Mucosa of rectum (tissue), 2 donors: ENCODE measurements around the gene GRK1.

Source experiments
- H3K27ac ChIP-seq, 2 donors: one replicate each; pipeline ENCODE4 v1.7.0; 2013; ENCODE audit warnings: inconsistent platforms in 2 of 2, low read depth in 2 of 2, low read length in 2 of 2
- H3K27me3 ChIP-seq, 2 donors: one replicate each; pipeline ENCODE4 v1.7.0; 2013; ENCODE audit warnings: low read length in 2 of 2; ENCODE audit not compliant: control insufficient read depth in 2 of 2, insufficient read depth in 2 of 2
- H3K36me3 ChIP-seq, 2 donors: one replicate each; pipeline ENCODE4 v1.7.0; 2013; ENCODE audit warnings: low read length in 2 of 2; ENCODE audit not compliant: control insufficient read depth in 2 of 2, insufficient read depth in 2 of 2
- H3K4me1 ChIP-seq, 2 donors: one replicate each; pipeline ENCODE4 v1.7.0; 2013; ENCODE audit warnings: low read length in 2 of 2, mild to moderate bottlenecking in 1 of 2; ENCODE audit not compliant: control insufficient read depth in 2 of 2, insufficient read depth in 2 of 2
- H3K4me3 ChIP-seq, 2 donors: one replicate each; pipeline ENCODE4 v1.7.0; 2013; ENCODE audit warnings: low read length in 2 of 2
- H3K9ac ChIP-seq, 2 donors: one replicate each; pipeline ENCODE4 v1.7.0; 2013; ENCODE audit warnings: low read length in 2 of 2, low read depth in 1 of 2, mild to moderate bottlenecking in 1 of 2
- H3K9me3 ChIP-seq, 2 donors: one replicate each; pipeline ENCODE4 v1.7.0; 2013; ENCODE audit warnings: low read length in 2 of 2; ENCODE audit not compliant: control insufficient read depth in 2 of 2
- donor health status: healthy.
- donor health status: Normal muscosa, but diverticular disease.

GRK1 gene

GRCh38 chr13:113759525-113760137, 92.6 kb downstream of the GRK1 start:
- no peaks in the 10 kb centered on the region for H3K36me3 ChIP-seq
- H3K9ac ChIP-seq = peak overlapping the region; percentile 34 to 64

GRCh38 chr13:113761136-113761535, 94.1 kb downstream of the GRK1 start:
- Histone ChIP-seq H3K9me3 (no peaks in the 10 kb centered on the region), H3K36me3 (no peaks in the 10 kb centered on the region), H3K4me3 (no peak overlapping the region), H3K27ac (no peak overlapping the region), H3K27me3 (peaks cover 14 to 18% of the 10 kb centered on the region in 2 donors), H3K4me1 (peaks cover 8 to 13% of the 10 kb centered on the region in 2 donors), H3K9ac (no peak overlapping the region)

More at GRCh38 chr13:113759525-113760137, 92.6 kb downstream of the GRK1 start:
- Histone ChIP-seq H3K4me1 (peaks cover 8 to 13% of the 10 kb centered on the region in 2 donors), H3K27me3 (peaks cover 14 to 18% of the 10 kb centered on the region in 2 donors), H3K4me3 (peak overlapping the region; percentile 65 to 78), H3K9me3 (no peaks in the 10 kb centered on the region), H3K27ac (peak overlapping the region in 1 of 2 donors; percentile 60)

GRCh38 chr13:113762075-113762474, 95.1 kb downstream of the GRK1 start:
- Histone ChIP-seq H3K9ac (no peak overlapping the region), H3K27ac (no peak overlapping the region), H3K4me3 (no peak overlapping the region), H3K4me1 (peaks cover 8 to 13% of the 10 kb centered on the region in 2 donors), H3K36me3 (no peaks in the 10 kb centered on the region), H3K27me3 (peaks cover 14 to 18% of the 10 kb centered on the region in 2 donors), H3K9me3 (no peaks in the 10 kb centered on the region)

- no peaks in the 10 kb centered on the region for H3K9me3 ChIP-seq
- no peak overlapping the region for H3K4me3 ChIP-seq
- peaks cover 14 to 18% of the 10 kb centered on the region in 2 donors for H3K27me3 ChIP-seq
- no peaks in the 10 kb centered on the region for H3K36me3 ChIP-seq
- no peak overlapping the region for H3K27ac ChIP-seq
- peaks cover 8 to 13% of the 10 kb centered on the region in 2 donors for H3K4me1 ChIP-seq
- H3K9ac ChIP-seq = no peak overlapping the region
Observed at GRCh38 chr13:113762538-113762937, 95.5 kb downstream of the GRK1 start.

- H3K9me3 ChIP-seq = no peaks in the 10 kb centered on the region
- H3K27ac ChIP-seq = no peak overlapping the region
- no peaks in the 10 kb centered on the region for H3K36me3 ChIP-seq
- peaks cover 8 to 13% of the 10 kb centered on the region in 2 donors for H3K4me1 ChIP-seq
- H3K27me3 ChIP-seq = peaks cover 14 to 18% of the 10 kb centered on the region in 2 donors
- H3K9ac ChIP-seq = no peak overlapping the region
- H3K4me3 ChIP-seq = no peak overlapping the region
Observed at GRCh38 chr13:113763254-113763653, 96.2 kb downstream of the GRK1 start.

GRCh38 chr13:113763961-113764792, 97.2 kb downstream of the GRK1 start:
- Histone ChIP-seq H3K27me3 (peaks cover 14 to 15% of the 10 kb centered on the region in 2 donors), H3K4me1 (peaks cover 5 to 8% of the 10 kb centered on the region in 2 donors), H3K36me3 (no peaks in the 10 kb centered on the region), H3K27ac (no peak overlapping the region), H3K9me3 (no peaks in the 10 kb centered on the region), H3K4me3 (no peak overlapping the region), H3K9ac (no peak overlapping the region)

GRCh38 chr13:113764793-113765563, 98.0 kb downstream of the GRK1 start:
- no peaks in the 10 kb centered on the region for H3K36me3 ChIP-seq
- H3K4me1 ChIP-seq = no peaks in the 10 kb centered on the region
- peaks cover 7 to 9% of the 10 kb centered on the region in 2 donors for H3K27me3 ChIP-seq
- no peak overlapping the region for H3K9ac ChIP-seq
- no peak overlapping the region for H3K4me3 ChIP-seq
- H3K27ac ChIP-seq = no peak overlapping the region
- H3K9me3 ChIP-seq = no peaks in the 10 kb centered on the region

GRCh38 chr13:113765564-113765910, 98.5 kb downstream of the GRK1 start:
- Histone ChIP-seq H3K9me3 (no peaks in the 10 kb centered on the region), H3K9ac (no peak overlapping the region), H3K4me1 (no peaks in the 10 kb centered on the region), H3K4me3 (no peak overlapping the region), H3K27me3 (peaks cover 6 to 9% of the 10 kb centered on the region in 2 donors), H3K36me3 (no peaks in the 10 kb centered on the region), H3K27ac (no peak overlapping the region)

GRCh38 chr13:113766035-113766800, 99.2 kb downstream of the GRK1 start:
- Histone ChIP-seq H3K27ac (no peak overlapping the region), H3K4me3 (no peak overlapping the region), H3K36me3 (no peaks in the 10 kb centered on the region), H3K4me1 (no peaks in the 10 kb centered on the region), H3K9ac (no peak overlapping the region), H3K9me3 (no peaks in the 10 kb centered on the region), H3K27me3 (peaks cover 2 to 5% of the 10 kb centered on the region in 2 donors)
